Measurements from ENCODE around the gene ITGBL1.

Gene ITGBL1

DNA sequence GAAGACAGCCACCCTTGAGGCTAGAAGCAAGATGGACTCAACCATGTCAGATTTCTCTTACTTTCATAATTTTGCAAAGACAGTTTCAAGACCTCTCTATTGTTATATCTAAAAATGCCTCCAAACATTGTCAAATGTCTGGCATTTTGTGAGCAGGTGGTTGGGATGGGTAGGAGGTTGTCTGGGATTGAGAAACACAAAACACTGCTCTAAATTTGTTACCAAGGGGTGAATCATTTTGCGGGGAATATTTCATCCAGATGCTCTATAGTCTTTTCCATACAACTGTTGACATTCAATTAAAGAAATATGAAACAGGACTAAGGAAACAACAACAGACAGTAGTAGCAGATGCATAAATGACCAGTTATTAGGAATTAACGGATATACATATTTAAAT is 208.2 kb downstream of the ITGBL1 start:
- no peaks in the 10 kb centered on the region for H3K4me1 ChIP-seq (ENCODE audit: control insufficient read depth, insufficient read depth, low read length)
- no peak overlapping the region for H3K4me3 ChIP-seq (ENCODE audit: low read depth, low read length)
- H3K9me3 ChIP-seq (ENCODE audit: control insufficient read depth, insufficient read depth, low read depth, low read length): no peaks in the 10 kb centered on the region
- no peaks in the 10 kb centered on the region for H3K27me3 ChIP-seq (ENCODE audit: control insufficient read depth, insufficient read depth, low read length)
- no peak overlapping the region for H3K27ac ChIP-seq (ENCODE audit: low read depth, low read length)
- no peak overlapping the region for H3K9ac ChIP-seq (ENCODE audit: low read length)
- H3K36me3 ChIP-seq (ENCODE audit: control insufficient read depth, insufficient read depth, low read length): no peaks in the 10 kb centered on the region

DNA sequence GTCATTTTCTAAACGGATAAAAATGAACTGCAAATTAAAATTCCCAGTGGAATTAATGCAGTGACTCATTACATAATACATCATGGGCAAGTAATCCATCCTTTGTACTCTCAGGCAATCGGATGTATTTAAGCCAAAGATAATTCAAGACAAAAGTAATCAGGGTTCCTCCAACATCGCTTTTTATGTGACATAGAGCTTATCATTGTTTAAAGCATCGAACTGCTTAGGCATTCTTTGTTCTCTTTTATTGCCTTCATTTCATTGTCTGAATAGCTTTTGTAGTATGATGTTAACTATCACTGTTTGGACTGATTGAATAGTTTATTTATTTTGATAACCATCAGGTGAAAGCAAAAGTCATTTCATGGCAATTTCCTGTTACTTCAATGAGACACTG is 209.4 kb downstream of the ITGBL1 start:
- H3K36me3 ChIP-seq (ENCODE audit: control insufficient read depth, insufficient read depth, low read length): no peaks in the 10 kb centered on the region
- H3K9me3 ChIP-seq (ENCODE audit: control insufficient read depth, insufficient read depth, low read depth, low read length): no peaks in the 10 kb centered on the region
- H3K27ac ChIP-seq (ENCODE audit: low read depth, low read length): no peak overlapping the region
- no peaks in the 10 kb centered on the region for H3K27me3 ChIP-seq (ENCODE audit: control insufficient read depth, insufficient read depth, low read length)
- H3K9ac ChIP-seq (ENCODE audit: low read length): no peak overlapping the region
- no peak overlapping the region for H3K4me3 ChIP-seq (ENCODE audit: low read depth, low read length)
- no peaks in the 10 kb centered on the region for H3K4me1 ChIP-seq (ENCODE audit: control insufficient read depth, insufficient read depth, low read length)

DNA sequence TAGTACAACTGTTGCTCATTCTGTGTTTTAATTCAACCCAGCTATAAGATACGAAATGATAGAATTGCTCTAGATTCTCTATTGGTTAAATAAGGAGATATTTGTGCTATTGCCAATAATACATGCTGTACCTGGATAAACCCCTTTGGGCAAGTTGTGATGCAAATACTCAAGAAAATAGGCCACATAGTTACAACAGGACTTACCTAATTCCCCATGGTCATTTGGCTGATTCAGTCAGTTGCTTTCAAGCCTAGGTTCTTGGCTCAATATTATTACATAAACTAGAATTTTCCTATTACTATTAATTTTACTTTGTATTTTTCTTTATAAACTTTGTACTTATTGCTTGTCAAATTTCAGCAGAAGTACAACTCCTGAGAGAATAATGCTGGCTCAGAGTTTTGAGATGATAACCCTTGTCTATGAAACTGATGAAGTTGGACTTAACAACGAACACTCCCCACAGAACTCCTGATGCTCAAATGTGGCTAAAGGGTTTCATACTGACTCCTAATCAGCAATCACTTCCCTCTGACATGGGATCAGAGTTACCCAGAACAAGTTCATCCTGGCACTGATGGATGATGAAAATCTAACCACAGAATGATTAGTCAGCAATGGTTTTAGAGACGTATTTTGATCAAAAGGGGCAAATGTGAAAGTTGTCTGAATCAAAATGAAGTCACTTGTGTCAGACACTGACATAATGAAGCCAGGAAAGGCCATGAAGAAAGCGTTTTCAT is 221.1 kb downstream of the ITGBL1 start:
- Histone ChIP-seq H3K27ac (ENCODE audit: low read depth, low read length) (no peak overlapping the region), H3K36me3 (ENCODE audit: control insufficient read depth, insufficient read depth, low read length) (no peaks in the 10 kb centered on the region), H3K9ac (ENCODE audit: low read length) (no peak overlapping the region), H3K9me3 (ENCODE audit: control insufficient read depth, insufficient read depth, low read depth, low read length) (no peaks in the 10 kb centered on the region), H3K27me3 (ENCODE audit: control insufficient read depth, insufficient read depth, low read length) (no peaks in the 10 kb centered on the region), H3K4me1 (ENCODE audit: control insufficient read depth, insufficient read depth, low read length) (no peaks in the 10 kb centered on the region), H3K4me3 (ENCODE audit: low read depth, low read length) (no peak overlapping the region)

DNA sequence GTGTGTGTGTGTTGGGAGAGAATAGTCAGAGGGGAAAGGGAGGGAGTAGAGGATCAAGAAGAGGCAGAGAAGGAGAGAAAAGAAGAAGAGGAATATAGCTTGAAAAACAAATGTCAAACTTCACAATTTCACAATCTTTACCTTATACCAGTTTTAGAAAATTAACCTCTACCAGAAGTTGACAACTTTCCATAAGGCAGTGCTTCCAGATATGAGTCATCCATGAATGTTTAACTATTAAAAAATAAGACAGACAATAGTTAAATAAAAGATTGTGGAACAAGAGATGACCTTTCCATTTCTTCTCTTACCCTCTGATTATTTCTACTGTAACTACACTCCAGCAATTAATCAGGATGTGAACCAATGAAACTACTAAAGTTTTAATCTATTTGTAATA is 229.4 kb downstream of the ITGBL1 start:
- no peak overlapping the region for H3K27ac ChIP-seq (ENCODE audit: low read depth, low read length)
- no peaks in the 10 kb centered on the region for H3K36me3 ChIP-seq (ENCODE audit: control insufficient read depth, insufficient read depth, low read length)
- H3K9me3 ChIP-seq (ENCODE audit: control insufficient read depth, insufficient read depth, low read depth, low read length): no peaks in the 10 kb centered on the region
- H3K4me3 ChIP-seq (ENCODE audit: low read depth, low read length): no peak overlapping the region
- H3K9ac ChIP-seq (ENCODE audit: low read length): no peak overlapping the region
- H3K4me1 ChIP-seq (ENCODE audit: control insufficient read depth, insufficient read depth, low read length): no peaks in the 10 kb centered on the region
- no peaks in the 10 kb centered on the region for H3K27me3 ChIP-seq (ENCODE audit: control insufficient read depth, insufficient read depth, low read length)

DNA sequence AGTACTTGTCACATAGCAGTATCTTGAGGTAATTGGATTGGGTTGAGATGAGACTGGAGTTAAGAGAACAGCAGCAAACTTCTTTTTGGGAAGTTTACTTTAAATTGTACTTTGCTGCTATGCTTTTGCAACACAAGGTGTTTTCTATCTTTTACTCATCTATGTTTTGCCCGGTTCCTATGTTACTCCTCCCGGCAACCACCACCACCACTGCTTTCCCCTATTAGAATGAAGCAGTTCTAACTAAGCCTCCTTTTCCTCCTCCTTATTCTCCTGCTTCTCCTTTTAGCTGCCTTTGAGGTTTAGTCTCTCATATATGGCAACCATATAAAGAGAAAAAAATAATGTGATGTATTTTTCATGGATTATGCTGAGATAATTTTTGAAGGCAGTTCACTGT is 233.5 kb downstream of the ITGBL1 start:
- H3K9me3 ChIP-seq (ENCODE audit: control insufficient read depth, insufficient read depth, low read depth, low read length): no peaks in the 10 kb centered on the region
- H3K27me3 ChIP-seq (ENCODE audit: control insufficient read depth, insufficient read depth, low read length): no peaks in the 10 kb centered on the region
- no peak overlapping the region for H3K9ac ChIP-seq (ENCODE audit: low read length)
- H3K36me3 ChIP-seq (ENCODE audit: control insufficient read depth, insufficient read depth, low read length): no peaks in the 10 kb centered on the region
- H3K4me3 ChIP-seq (ENCODE audit: low read depth, low read length): no peak overlapping the region
- H3K4me1 ChIP-seq (ENCODE audit: control insufficient read depth, insufficient read depth, low read length): no peaks in the 10 kb centered on the region
- no peak overlapping the region for H3K27ac ChIP-seq (ENCODE audit: low read depth, low read length)

DNA sequence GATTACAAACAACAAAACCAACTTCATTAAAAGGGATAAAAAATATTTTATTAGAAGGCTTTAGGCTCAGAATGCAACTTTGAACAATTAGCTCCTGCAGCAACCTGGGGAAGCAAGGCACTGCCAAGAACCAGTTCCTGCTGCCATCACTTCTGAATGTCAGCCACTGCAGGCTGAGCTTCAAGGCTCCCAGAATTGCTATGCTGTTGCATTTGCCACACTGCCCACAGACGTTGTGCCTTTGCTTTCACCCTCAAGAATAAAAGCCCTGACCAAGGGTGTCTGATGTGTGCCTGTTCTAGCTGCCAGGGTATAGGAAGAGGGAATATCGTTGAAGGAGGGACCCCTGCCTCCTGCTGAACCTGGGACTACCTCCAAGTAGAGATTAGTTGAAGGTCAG is 238.4 kb downstream of the ITGBL1 start:
- Histone ChIP-seq H3K9ac (ENCODE audit: low read length) (no peak overlapping the region), H3K27ac (ENCODE audit: low read depth, low read length) (no peak overlapping the region), H3K36me3 (ENCODE audit: control insufficient read depth, insufficient read depth, low read length) (no peaks in the 10 kb centered on the region), H3K27me3 (ENCODE audit: control insufficient read depth, insufficient read depth, low read length) (no peaks in the 10 kb centered on the region), H3K4me3 (ENCODE audit: low read depth, low read length) (no peak overlapping the region), H3K9me3 (ENCODE audit: control insufficient read depth, insufficient read depth, low read depth, low read length) (no peaks in the 10 kb centered on the region), H3K4me1 (ENCODE audit: control insufficient read depth, insufficient read depth, low read length) (no peaks in the 10 kb centered on the region)

DNA sequence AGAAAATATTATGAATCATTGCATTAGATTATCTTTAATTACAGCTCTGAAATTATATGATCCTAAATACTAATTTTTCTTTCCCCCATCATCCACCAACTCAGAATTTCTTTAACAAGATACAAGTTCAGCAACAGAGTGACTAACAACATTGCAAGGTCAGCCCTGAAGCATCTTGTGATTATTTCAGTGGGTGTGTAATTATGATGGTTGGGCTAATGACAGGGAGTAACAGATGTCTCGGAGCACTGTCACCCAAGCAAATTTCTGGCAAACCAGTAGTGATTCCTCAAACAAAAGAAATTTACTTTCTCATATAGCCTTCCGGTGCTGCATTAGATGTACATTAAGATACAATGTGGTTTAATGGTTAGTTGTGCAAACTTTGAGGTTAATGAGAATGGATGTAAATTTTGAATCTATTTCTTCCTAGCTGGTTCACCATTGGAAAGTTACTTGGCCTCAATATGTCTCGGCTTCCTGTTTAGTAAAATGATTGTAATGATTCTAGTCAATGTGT is 238.9 kb downstream of the ITGBL1 start:
- no peaks in the 10 kb centered on the region for H3K9me3 ChIP-seq (ENCODE audit: control insufficient read depth, insufficient read depth, low read depth, low read length)
- no peak overlapping the region for H3K27ac ChIP-seq (ENCODE audit: low read depth, low read length)
- no peaks in the 10 kb centered on the region for H3K36me3 ChIP-seq (ENCODE audit: control insufficient read depth, insufficient read depth, low read length)
- H3K4me1 ChIP-seq (ENCODE audit: control insufficient read depth, insufficient read depth, low read length): no peaks in the 10 kb centered on the region
- no peak overlapping the region for H3K9ac ChIP-seq (ENCODE audit: low read length)
- no peaks in the 10 kb centered on the region for H3K27me3 ChIP-seq (ENCODE audit: control insufficient read depth, insufficient read depth, low read length)
- H3K4me3 ChIP-seq (ENCODE audit: low read depth, low read length): no peak overlapping the region

DNA sequence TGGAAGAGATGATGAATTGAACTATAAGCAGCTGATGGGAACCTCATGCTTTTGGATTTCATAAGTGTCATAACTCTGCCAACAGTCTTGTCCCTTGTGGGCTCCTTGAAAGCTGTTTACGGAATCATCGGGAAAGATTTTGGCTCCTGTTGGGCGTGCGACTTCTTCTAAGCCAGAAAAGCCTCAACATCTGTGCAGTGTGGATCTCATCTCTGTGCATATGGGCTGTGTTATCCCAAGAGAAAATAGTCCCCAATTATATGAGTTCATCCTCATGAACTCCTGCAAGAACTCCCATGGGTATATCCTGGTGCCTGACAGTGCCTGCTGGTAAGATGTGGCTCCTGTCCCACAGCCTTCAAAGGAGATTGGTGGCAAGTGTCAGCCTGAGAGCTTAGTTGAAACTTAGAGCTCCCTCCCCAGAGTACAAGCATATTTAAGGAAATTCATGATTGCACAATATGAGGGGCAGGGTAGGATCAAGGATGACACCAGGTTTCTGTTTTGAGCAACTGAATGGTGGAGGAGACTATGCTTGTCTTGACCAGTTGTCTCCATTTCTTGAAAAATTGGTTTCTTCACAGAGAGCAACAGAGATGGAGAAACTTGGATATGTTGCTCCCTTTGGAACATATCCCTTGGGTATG is 243.5 kb downstream of the ITGBL1 start:
- H3K9ac ChIP-seq (ENCODE audit: low read length): no peak overlapping the region
- no peaks in the 10 kb centered on the region for H3K4me1 ChIP-seq (ENCODE audit: control insufficient read depth, insufficient read depth, low read length)
- no peaks in the 10 kb centered on the region for H3K36me3 ChIP-seq (ENCODE audit: control insufficient read depth, insufficient read depth, low read length)
- no peaks in the 10 kb centered on the region for H3K9me3 ChIP-seq (ENCODE audit: control insufficient read depth, insufficient read depth, low read depth, low read length)
- no peaks in the 10 kb centered on the region for H3K27me3 ChIP-seq (ENCODE audit: control insufficient read depth, insufficient read depth, low read length)
- no peak overlapping the region for H3K4me3 ChIP-seq (ENCODE audit: low read depth, low read length)
- no peak overlapping the region for H3K27ac ChIP-seq (ENCODE audit: low read depth, low read length)

DNA sequence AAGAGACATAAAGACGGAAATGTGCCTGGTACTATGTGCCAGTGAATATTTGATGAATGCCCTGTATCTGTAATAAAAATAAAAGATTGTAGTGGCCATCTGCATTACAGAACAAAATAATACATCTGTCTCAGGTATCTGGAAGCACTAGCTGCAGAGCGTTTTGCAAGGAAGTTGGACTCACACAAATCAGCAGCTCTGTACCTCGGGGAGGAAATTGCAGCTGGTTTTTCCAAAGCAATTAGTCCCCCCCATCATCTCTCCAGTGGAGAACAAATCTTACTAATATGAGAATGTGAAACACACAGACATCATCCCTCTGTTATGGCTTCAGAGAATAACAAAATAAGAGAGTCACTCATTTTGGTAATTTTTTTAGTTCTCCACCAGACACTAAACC is 245.3 kb downstream of the ITGBL1 start:
- Histone ChIP-seq H3K27ac (ENCODE audit: low read depth, low read length) (no peak overlapping the region), H3K4me3 (ENCODE audit: low read depth, low read length) (no peak overlapping the region), H3K9me3 (ENCODE audit: control insufficient read depth, insufficient read depth, low read depth, low read length) (no peaks in the 10 kb centered on the region), H3K9ac (ENCODE audit: low read length) (no peak overlapping the region), H3K27me3 (ENCODE audit: control insufficient read depth, insufficient read depth, low read length) (no peaks in the 10 kb centered on the region), H3K36me3 (ENCODE audit: control insufficient read depth, insufficient read depth, low read length) (no peaks in the 10 kb centered on the region), H3K4me1 (ENCODE audit: control insufficient read depth, insufficient read depth, low read length) (no peaks in the 10 kb centered on the region)

DNA sequence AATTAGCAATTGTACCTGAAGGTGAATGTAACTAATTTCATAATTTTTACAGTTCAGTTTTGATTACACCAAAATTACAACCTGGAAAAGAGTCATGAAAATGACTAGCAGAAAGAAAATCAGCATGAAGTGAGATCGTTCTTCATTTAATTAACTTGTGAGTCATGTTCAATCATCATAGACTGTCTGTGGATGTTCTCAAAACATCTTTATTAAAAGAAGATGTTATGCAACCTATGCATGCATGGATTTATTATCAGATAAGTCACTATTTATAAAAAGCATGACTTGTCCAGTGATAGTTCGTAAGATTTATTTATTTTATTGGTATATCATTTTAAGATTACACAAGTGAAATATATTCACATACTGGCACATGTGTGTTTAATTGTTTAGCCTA is 245.9 kb downstream of the ITGBL1 start:
- no peak overlapping the region for H3K27ac ChIP-seq (ENCODE audit: low read depth, low read length)
- no peak overlapping the region for H3K9ac ChIP-seq (ENCODE audit: low read length)
- no peaks in the 10 kb centered on the region for H3K27me3 ChIP-seq (ENCODE audit: control insufficient read depth, insufficient read depth, low read length)
- no peaks in the 10 kb centered on the region for H3K9me3 ChIP-seq (ENCODE audit: control insufficient read depth, insufficient read depth, low read depth, low read length)
- no peaks in the 10 kb centered on the region for H3K36me3 ChIP-seq (ENCODE audit: control insufficient read depth, insufficient read depth, low read length)
- peaks cover 3% of the 10 kb centered on the region; the same call in 1 of the 2 replicates for H3K4me1 ChIP-seq (ENCODE audit: control insufficient read depth, insufficient read depth, low read length)
- no peak overlapping the region for H3K4me3 ChIP-seq (ENCODE audit: low read depth, low read length)

DNA sequence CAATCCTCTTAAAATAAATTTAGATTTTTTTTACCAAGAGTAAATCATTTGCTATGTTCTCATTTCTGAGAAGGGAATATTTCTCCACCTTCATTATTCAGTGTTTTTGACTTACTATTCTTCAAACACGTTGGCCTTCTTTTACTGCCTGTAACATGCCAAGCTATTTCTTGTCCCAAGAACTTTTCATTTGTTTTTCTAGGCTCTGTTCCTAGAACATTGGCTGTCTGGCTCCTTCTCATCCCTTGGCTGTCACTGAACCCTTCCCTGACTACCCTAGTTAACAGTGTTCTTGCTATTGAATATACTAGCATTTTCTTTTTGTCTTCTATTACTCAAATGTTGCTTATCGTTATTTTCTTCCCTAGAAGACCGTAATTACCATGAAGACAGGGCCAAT is 248.1 kb downstream of the ITGBL1 start:
- Histone ChIP-seq H3K9me3 (ENCODE audit: control insufficient read depth, insufficient read depth, low read depth, low read length) (no peaks in the 10 kb centered on the region), H3K4me1 (ENCODE audit: control insufficient read depth, insufficient read depth, low read length) (peaks cover 10% of the 10 kb centered on the region; the same call in 1 of the 2 replicates), H3K36me3 (ENCODE audit: control insufficient read depth, insufficient read depth, low read length) (no peaks in the 10 kb centered on the region), H3K27me3 (ENCODE audit: control insufficient read depth, insufficient read depth, low read length) (no peaks in the 10 kb centered on the region), H3K27ac (ENCODE audit: low read depth, low read length) (no peak overlapping the region), H3K9ac (ENCODE audit: low read length) (no peak overlapping the region), H3K4me3 (ENCODE audit: low read depth, low read length) (no peak overlapping the region)
